IPS-NIHi11 (cell line): ENCODE data around the gene ZBTB37.
"Not testable (repeated sequence)": the region's sequence is repeated elsewhere in the genome, so short reads cannot be mapped to it uniquely, and the experiment has no call there.

Experiments used
- DNase-seq: peaks from one replicate; pipeline ENCODE4 v3.0.0; 2012; ENCODE audit warnings: mixed read lengths, low spot score

ZBTB37 gene

GRCh38 chr1:173868266-173869020, at the start of gene ZBTB37:
TSS of gene ZBTB37 (plus strand) at chr1:173868380. CDS start at chr1:173870226, 1,846 bp downstream.
- peak; percentile 93 for DNase-seq

- DNase-seq, result no peak
Observed at GRCh38 chr1:173818459-173818858, 49.7 kb upstream of the ZBTB37 start.

- DNase-seq, result no peak
Observed at GRCh38 chr1:173821680-173822079, 46.5 kb upstream of the ZBTB37 start.

- no peak for DNase-seq
Observed at GRCh38 chr1:173823781-173824314, 44.3 kb upstream of the ZBTB37 start.

GRCh38 chr1:173824315-173825081, 43.7 kb upstream of the ZBTB37 start, which contains the start of the genes CENPL and DARS2:
TSS of gene CENPL (minus strand) at chr1:173824883. CDS start at chr1:173811299, 13,584 bp downstream.
TSS of gene DARS2 (plus strand) at chr1:173824673. CDS start at chr1:173825230, 557 bp downstream.
- peak; percentile 93 for DNase-seq

- DNase-seq, result no peak
Observed at GRCh38 chr1:173827611-173828010, 40.6 kb upstream of the ZBTB37 start.

GRCh38 chr1:173832748-173833147, 35.4 kb upstream of the ZBTB37 start:
- DNase-seq, result no peak

- no peak for DNase-seq
Observed at GRCh38 chr1:173852105-173852504, 16.1 kb upstream of the ZBTB37 start.

- peak; percentile 37 for DNase-seq
Observed at GRCh38 chr1:173853074-173853473, 15.1 kb upstream of the ZBTB37 start.

- no peak for DNase-seq
Observed at GRCh38 chr1:173856014-173856413, 12.2 kb upstream of the ZBTB37 start.

- no peak for DNase-seq
Observed at GRCh38 chr1:173856903-173857302, 11.3 kb upstream of the ZBTB37 start.

- no peak for DNase-seq
Observed at GRCh38 chr1:173857363-173857917, 10.7 kb upstream of the ZBTB37 start.

GRCh38 chr1:173859547-173859946, 8.6 kb upstream of the ZBTB37 start:
- DNase-seq, result not testable (repeated sequence)

- DNase-seq, result no peak
Observed at GRCh38 chr1:173860065-173860464, 8.1 kb upstream of the ZBTB37 start.

GRCh38 chr1:173861731-173862145, 6.4 kb upstream of the ZBTB37 start:
- no peak for DNase-seq

GRCh38 chr1:173862146-173862768, 5.9 kb upstream of the ZBTB37 start:
- DNase-seq, result not testable (repeated sequence)

GRCh38 chr1:173862769-173863223, 5.4 kb upstream of the ZBTB37 start:
- no peak for DNase-seq

- no peak for DNase-seq
Observed at GRCh38 chr1:173863224-173864161, 4.7 kb upstream of the ZBTB37 start.

- no peak for DNase-seq
Observed at GRCh38 chr1:173864179-173864867, 3.9 kb upstream of the ZBTB37 start.
